Measurements from ENCODE around the gene FTSJ3.

GRCh38 chr17:63805591-63805990, 21.9 kb downstream of the FTSJ3 start:
- TF ChIP-seq POLR2A (IDR thresholded peaks at IDR 0.05) (no peak), CTCF (IDR thresholded peaks at IDR 0.05) (no peak)

Data from heart left ventricle (tissue), 13 donors.